CD4-positive, alpha-beta T cell treated with Interleukin-21 for 1 hour (primary cell): ENCODE data around the gene TEX30.
"Not testable (repeated sequence)": the region's sequence is repeated elsewhere in the genome, so short reads cannot be mapped to it uniquely, and the experiment has no call there.

Experiments
- DNase-seq: peaks from one replicate; pipeline ENCODE4 v3.0.0-alpha.2; 2020

Gene TEX30

GRCh38 chr13:102773441-102774213 is at the start of gene TEX30:
TEX30 (minus strand) TSS chr13:102773786; CDS start chr13:102770026, 3,760 bp downstream.
- DNase-seq = peak; percentile 90

GRCh38 chr13:102817907-102818306 is 44.3 kb upstream of the TEX30 start:
- DNase-seq = no peak

- no peak for DNase-seq
Measured at GRCh38 chr13:102817241-102817640, 43.7 kb upstream of the TEX30 start.

- no peak for DNase-seq
Measured at GRCh38 chr13:102816708-102817107, 43.1 kb upstream of the TEX30 start.

GRCh38 chr13:102815788-102816187 is 42.2 kb upstream of the TEX30 start:
- no peak for DNase-seq

GRCh38 chr13:102814793-102815192 is 41.2 kb upstream of the TEX30 start:
- DNase-seq = no peak

GRCh38 chr13:102814025-102814607 is 40.5 kb upstream of the TEX30 start:
- DNase-seq = no peak

GRCh38 chr13:102812611-102813287 is 39.2 kb upstream of the TEX30 start:
- no peak for DNase-seq

GRCh38 chr13:102807699-102808098 is 34.1 kb upstream of the TEX30 start:
- no peak for DNase-seq

- no peak for DNase-seq
Measured at GRCh38 chr13:102805680-102806079, 32.1 kb upstream of the TEX30 start.

- peak; percentile 86 for DNase-seq
Measured at GRCh38 chr13:102800145-102801041, 26.8 kb upstream of the TEX30 start.

GRCh38 chr13:102799426-102800144 is 26.0 kb upstream of the TEX30 start:
- no peak for DNase-seq

- DNase-seq = peak; percentile 79
Measured at GRCh38 chr13:102798581-102799425, 25.2 kb upstream of the TEX30 start, which contains the start of the genes BIVM and POGLUT2. BIVM (plus strand) TSS chr13:102799119; CDS start chr13:102807268, 8,149 bp downstream. POGLUT2 (minus strand) TSS chr13:102798976; CDS start chr13:102798670, 306 bp downstream.

- DNase-seq = no peak
Measured at GRCh38 chr13:102793611-102794355, 20.2 kb upstream of the TEX30 start.

- no peak for DNase-seq
Measured at GRCh38 chr13:102792396-102792795, 18.8 kb upstream of the TEX30 start.

- DNase-seq = no peak
Measured at GRCh38 chr13:102788683-102789082, 15.1 kb upstream of the TEX30 start.

GRCh38 chr13:102784483-102784882 is 10.9 kb upstream of the TEX30 start:
- DNase-seq = no peak

- DNase-seq = no peak
Measured at GRCh38 chr13:102781591-102781990, 8.0 kb upstream of the TEX30 start.

GRCh38 chr13:102780656-102781055 is 7.1 kb upstream of the TEX30 start:
- not testable (repeated sequence) for DNase-seq
